Measurements from ENCODE around the gene OCIAD1. TPM values are rescaled to one million over a fixed set of nuclear protein-coding genes. Genes with fewer than 3 reads are reported as not detected.

Gene OCIAD1
- total and polyA plus RNA-seq, 4 donors: 106 to 120 (median 117) TPM

DNA sequence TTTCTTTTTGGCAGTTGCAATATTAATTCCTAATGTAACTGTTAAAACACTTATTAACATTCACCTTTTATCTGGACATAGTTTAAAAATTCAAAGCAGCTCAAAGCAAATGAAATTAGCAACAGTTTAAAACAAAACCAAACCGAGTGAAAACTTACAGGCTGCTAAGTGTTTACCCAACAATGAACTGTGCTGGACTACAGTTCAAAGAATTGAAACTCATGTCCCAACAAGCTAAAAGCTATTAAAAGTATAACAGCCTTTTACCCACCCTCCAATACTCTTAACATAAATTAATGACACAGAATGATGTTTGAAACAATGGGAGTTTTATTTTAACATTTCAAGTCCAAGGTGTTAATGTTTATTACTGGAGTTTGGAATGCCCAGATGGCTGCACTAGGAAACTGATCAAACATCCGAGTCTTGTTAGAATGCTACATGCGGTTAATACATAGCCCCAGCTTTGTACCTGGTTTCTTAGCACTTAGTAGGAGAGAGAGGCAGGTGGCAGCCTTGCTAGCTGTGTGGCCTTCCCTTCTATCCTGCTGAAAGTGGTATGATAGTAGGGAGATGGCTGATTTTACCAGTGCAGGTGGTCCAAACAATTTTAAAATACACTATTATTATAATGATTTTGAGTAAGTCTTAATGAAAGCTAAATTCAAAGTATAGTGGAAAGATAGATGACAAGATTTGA lies 29.7 kb upstream of the OCIAD1 start:
- no peak overlapping the region for H3K27ac ChIP-seq (ENCODE audit: low read depth in 1 of 2, low read length in 1 of 2)
- ATAC-seq (ENCODE audit: insufficient read depth, low FRiP score): no peak
- peaks cover 0 to 7% (median 3%) of the 10 kb centered on the region in 5 donors for H3K4me1 ChIP-seq (ENCODE audit: control insufficient read depth in 5 of 5, insufficient read depth in 5 of 5, low read length in 5 of 5)

DNA sequence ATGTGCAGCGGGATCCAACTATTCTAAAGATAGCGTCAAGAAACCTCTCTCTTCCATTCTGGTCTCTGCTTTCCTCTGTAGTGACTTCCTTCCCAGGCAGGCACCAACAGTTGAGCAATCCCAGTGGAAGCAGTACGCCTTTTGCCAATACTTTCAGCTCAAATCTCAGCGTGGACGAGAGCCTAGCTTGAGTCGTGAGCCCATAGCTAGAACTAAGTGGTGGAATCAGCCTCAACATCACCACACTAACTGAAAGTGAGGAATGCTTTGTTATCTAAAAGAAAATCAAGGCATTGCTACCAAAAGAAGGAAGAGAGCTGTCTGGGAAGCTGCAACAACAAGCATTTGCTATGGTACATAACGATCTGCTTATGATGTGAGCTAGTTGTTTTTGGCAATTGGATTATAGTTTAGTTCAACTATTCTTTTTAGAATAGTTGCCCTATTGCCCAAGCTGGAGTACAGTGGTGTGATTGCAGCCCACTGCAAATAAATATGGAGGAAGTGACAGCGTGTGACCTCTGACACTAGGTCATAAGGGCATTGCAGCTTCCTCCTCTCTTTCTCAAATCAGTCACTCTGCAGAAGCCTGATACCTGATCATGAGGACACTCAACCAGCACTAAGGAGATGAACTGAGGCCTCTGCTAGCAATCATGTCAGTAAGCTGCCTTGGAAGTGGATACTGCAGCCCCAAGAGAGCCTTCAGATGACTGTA lies 26.1 kb upstream of the OCIAD1 start:
- Histone ChIP-seq H3K27ac (ENCODE audit: low read depth in 1 of 2, low read length in 1 of 2) (no peak overlapping the region), H3K4me3 (no peak overlapping the region), H3K27me3 (ENCODE audit: control insufficient read depth in 3 of 3, insufficient read depth in 3 of 3, low read length in 2 of 3) (no peaks in the 10 kb centered on the region), H3K36me3 (ENCODE audit: control insufficient read depth in 4 of 4, insufficient read depth in 4 of 4, low read length in 4 of 4) (no peaks in the 10 kb centered on the region), H3K9ac (ENCODE audit: insufficient read depth in 1 of 2, low read length in 2 of 2) (peak overlapping the region in 1 of 2 donors; percentile 8), H3K9me3 (ENCODE audit: control insufficient read depth in 4 of 4, insufficient read depth in 3 of 4, low read length in 3 of 4) (no peaks in the 10 kb centered on the region), H3K4me1 (ENCODE audit: control insufficient read depth in 5 of 5, insufficient read depth in 5 of 5, low read length in 5 of 5) (peaks cover 0 to 7% (median 1%) of the 10 kb centered on the region in 5 donors)
- TF ChIP-seq, protein P1, sequence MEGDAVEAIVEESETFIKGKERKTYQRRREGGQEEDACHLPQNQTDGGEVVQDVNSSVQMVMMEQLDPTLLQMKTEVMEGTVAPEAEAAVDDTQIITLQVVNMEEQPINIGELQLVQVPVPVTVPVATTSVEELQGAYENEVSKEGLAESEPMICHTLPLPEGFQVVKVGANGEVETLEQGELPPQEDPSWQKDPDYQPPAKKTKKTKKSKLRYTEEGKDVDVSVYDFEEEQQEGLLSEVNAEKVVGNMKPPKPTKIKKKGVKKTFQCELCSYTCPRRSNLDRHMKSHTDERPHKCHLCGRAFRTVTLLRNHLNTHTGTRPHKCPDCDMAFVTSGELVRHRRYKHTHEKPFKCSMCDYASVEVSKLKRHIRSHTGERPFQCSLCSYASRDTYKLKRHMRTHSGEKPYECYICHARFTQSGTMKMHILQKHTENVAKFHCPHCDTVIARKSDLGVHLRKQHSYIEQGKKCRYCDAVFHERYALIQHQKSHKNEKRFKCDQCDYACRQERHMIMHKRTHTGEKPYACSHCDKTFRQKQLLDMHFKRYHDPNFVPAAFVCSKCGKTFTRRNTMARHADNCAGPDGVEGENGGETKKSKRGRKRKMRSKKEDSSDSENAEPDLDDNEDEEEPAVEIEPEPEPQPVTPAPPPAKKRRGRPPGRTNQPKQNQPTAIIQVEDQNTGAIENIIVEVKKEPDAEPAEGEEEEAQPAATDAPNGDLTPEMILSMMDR (IDR thresholded peaks at IDR 0.05; ENCODE audit: control extremely low read depth, extremely low read depth): no peak
- DNase-seq: peak; percentile 44 to 83 (median 70)
- 74 to 83% methylated on average over 8 of the region's 8 CpGs for WGBS, 2 donors
- ATAC-seq (ENCODE audit: insufficient read depth, low FRiP score): no peak

More for the DNA sequence above, 29.7 kb upstream of the OCIAD1 start:
- WGBS, 2 donors: 47 to 70% methylated on average over 3 of the region's 3 CpGs
- H3K9me3 ChIP-seq (ENCODE audit: control insufficient read depth in 4 of 4, insufficient read depth in 3 of 4, low read length in 3 of 4): no peaks in the 10 kb centered on the region
- H3K36me3 ChIP-seq (ENCODE audit: control insufficient read depth in 4 of 4, insufficient read depth in 4 of 4, low read length in 4 of 4): no peaks in the 10 kb centered on the region
- TF ChIP-seq, protein P1 (IDR thresholded peaks at IDR 0.05; ENCODE audit: control extremely low read depth, extremely low read depth): no peak
- no peak overlapping the region for H3K9ac ChIP-seq (ENCODE audit: insufficient read depth in 1 of 2, low read length in 2 of 2)
- H3K27me3 ChIP-seq (ENCODE audit: control insufficient read depth in 3 of 3, insufficient read depth in 3 of 3, low read length in 2 of 3): no peaks in the 10 kb centered on the region
- no peak overlapping the region for H3K4me3 ChIP-seq
- no peak for DNase-seq

DNA sequence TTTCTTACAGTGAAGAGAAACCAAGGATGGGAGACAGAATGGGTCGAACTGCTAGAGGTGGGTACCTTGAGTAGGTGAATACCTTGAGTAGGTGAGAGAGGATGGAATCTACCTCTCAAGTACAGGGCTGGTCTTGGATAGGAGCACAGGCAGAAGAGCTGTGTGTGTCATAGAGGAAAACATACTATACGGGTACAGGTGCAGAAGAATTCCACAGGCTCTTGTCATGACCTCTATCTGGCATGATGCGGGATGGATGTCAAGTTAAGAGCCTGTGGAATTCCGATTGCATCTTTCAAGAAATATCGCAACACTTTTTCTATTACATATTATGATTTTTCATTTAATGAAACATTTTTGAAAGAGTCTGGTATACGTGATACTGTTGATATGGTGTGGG lies 18.0 kb upstream of the OCIAD1 start:
- DNase-seq: no peak

More for the DNA sequence above, 18.0 kb upstream of the OCIAD1 start:
- TF ChIP-seq, protein P1 (IDR thresholded peaks at IDR 0.05; ENCODE audit: control extremely low read depth, extremely low read depth): no peak
- no peak overlapping the region for H3K27ac ChIP-seq (ENCODE audit: low read depth in 1 of 2, low read length in 1 of 2)
- H3K9ac ChIP-seq (ENCODE audit: insufficient read depth in 1 of 2, low read length in 2 of 2): no peak overlapping the region
- no peak overlapping the region for H3K4me3 ChIP-seq
- no peaks in the 10 kb centered on the region for H3K36me3 ChIP-seq (ENCODE audit: control insufficient read depth in 4 of 4, insufficient read depth in 4 of 4, low read length in 4 of 4)
- ATAC-seq (ENCODE audit: insufficient read depth, low FRiP score): no peak
- no peaks in the 10 kb centered on the region for H3K4me1 ChIP-seq (ENCODE audit: control insufficient read depth in 5 of 5, insufficient read depth in 5 of 5, low read length in 5 of 5)
- H3K27me3 ChIP-seq (ENCODE audit: control insufficient read depth in 3 of 3, insufficient read depth in 3 of 3, low read length in 2 of 3): no peaks in the 10 kb centered on the region
- no peaks in the 10 kb centered on the region for H3K9me3 ChIP-seq (ENCODE audit: control insufficient read depth in 4 of 4, insufficient read depth in 3 of 4, low read length in 3 of 4)
- 78 to 81% methylated on average over 6 of the region's 6 CpGs for WGBS, 2 donors

Data from lung (tissue), 12 donors.